Measurements from ENCODE around the gene FOXL2.
"Not testable (repeated sequence)": the region's sequence is repeated elsewhere in the genome, so short reads cannot be mapped to it uniquely, and the experiment has no call there.

FOXL2 gene

GRCh38 chr3:138933068-138933668 lies 13.8 kb downstream of the FOXL2 start:
- no peak for DNase-seq (ENCODE audit: low spot score)

DNA sequence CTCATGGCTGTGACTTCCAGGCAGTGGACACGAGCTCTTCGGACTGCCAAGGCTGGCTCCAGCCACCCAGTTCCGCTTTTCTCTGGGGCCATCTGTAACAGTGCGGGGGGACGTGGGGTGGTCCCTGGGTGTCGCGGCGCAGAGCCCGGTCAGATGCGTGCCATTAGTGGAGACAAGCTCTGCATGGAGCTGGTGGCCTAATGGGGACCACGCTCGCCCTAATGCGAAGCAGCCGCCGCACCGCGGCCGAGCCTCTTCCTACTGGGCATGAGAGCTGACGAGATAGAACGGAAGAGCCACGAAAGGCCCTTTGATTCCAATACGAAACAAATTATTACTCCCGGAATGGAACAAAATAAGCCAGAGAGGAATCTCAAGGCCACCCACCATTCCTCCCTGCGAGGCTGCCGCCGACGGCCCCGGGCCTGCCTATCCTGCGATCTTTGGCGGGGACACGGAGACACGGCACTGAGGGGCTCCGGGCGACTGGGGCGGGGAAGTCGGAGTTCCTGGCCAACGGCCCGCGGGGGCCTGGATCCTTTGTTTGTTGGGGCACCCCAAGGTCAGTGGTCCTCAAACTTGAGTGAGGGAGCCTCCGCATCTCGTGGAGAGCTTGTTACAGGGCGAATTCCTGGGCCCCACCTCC lies 18.1 kb downstream of the FOXL2 start:
- DNase-seq (ENCODE audit: low spot score), result no peak

- peak; percentile 89 for DNase-seq (ENCODE audit: low spot score)
These were observed 23.4 kb downstream of the FOXL2 start for GRCh38 chr3:138923531-138923994.

DNA sequence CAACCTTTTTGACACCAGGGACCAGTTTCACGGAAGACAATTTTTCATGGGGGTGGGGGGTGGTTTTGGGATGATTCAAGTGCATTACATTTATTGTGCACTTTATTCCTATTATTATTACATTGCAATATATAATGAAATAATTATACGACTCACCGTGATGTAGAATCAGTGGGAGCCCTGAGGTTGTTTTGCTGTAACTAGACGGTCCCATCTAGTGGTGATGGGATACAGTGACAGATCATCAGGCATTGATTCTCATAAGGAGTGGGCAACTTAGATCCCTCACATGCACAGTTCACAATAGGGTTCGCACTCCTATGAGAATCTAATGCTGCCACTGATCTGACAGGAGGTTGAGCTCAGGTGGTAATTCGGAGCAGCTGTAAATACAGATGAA lies 24.5 kb downstream of the FOXL2 start:
- DNase-seq (ENCODE audit: low spot score), result not testable (repeated sequence)

DNA sequence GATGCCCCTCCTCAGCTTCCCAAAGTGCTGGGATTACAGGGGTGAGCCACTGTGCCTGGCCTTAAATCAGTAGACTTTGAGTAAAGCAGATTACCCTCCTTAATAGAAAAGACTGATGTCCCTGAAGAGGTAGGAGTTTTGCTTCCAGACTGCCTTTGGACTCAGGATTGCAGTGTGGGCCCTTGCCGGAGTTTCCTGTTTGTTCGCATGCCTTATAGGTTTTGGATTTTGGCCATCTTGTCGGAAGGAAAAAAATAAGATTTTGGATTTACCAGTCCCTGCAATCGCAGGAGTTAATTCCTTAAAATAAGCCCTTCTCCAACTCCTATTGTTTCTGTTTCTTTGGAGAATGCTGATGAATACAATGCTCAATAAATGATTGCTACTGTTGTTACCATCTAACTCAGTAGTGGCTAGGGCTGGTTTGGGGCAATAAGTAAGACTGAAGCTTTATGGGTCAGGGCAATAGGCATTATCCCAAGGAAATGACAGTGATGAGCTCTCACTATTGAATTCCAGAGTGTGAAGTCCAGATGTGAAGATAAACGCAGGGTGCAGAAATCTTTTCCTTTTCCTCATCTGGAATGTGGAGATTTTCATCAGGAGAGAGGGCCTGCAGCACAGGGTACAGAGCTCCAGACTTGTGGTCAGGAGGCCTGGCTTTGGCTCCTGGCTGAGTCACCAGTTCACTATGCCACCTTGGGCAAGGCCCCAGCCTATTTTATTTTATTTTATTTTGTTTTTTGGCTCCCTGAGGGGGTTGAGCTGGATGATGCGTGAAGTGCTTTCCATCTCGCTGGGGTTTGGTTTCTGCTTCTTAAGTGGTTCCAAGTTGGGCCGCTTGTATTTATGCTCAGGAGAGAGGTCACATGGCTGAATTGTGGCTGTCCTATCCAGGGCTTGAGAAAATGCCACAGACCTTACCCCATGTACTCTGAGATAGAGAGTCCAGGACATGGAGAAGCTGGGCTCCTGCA lies 25.3 kb downstream of the FOXL2 start:
- no peak for DNase-seq (ENCODE audit: low spot score)

GRCh38 chr3:138919325-138919724 lies 27.6 kb downstream of the FOXL2 start:
- no peak for DNase-seq (ENCODE audit: low spot score)

GRCh38 chr3:138916824-138917223 lies 30.1 kb downstream of the FOXL2 start:
- DNase-seq (ENCODE audit: low spot score), result no peak

DNA sequence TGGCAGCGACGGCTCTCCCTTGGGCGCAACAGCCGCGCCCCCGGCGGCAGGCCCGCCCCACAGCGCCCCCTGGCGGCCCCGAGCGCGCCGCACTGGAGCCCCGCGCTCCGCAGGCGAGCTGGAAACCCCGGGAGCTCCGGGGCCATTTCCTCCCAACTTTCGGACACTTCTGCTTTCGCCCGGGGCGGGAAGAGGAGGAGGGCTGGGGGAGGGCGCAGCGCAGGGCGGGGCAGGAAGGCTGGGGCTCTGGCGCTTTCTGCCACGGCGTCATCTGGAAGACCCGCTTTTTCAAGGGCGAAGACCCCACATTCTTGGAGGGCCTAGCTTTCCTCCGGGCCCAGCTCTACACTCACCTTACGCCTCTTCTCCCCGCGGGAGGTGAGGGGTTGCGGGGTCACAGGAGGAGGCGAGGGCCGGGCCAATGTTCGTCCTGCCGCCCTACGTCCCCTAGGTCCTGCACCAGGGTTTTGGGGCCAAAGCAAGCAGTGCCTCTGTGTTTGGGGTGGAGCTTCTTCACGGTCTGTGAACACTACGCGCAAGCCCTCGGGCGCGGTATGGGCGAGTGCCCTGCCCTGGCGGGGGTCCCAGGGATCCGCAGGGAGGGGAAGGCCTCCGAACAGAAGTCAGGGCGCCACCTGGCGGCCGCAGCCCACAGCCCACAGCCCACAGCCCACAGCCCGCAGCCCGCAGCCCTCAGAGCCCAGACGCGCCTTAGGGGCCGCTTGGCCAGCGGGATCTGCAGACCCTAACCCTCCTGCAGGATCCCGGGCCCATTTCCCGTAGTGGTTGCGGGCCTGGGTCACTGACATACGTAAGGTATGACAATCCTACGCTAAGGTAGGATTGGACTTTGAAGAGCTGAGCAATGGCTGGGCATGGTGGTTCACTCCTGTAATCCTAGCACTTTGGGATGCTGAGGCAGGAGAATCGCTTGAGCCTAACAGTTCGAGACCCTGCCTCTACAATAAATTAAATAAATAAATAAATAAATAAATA lies 31.1 kb downstream of the FOXL2 start:
- DNase-seq (ENCODE audit: low spot score), result peak; percentile 97

- peak; percentile 47 for DNase-seq (ENCODE audit: low spot score)
These were observed 32.0 kb downstream of the FOXL2 start for GRCh38 chr3:138914870-138915502.

GRCh38 chr3:138913766-138914165 lies 33.2 kb downstream of the FOXL2 start:
- DNase-seq (ENCODE audit: low spot score), result no peak

GRCh38 chr3:138912237-138912636 lies 34.7 kb downstream of the FOXL2 start:
- DNase-seq (ENCODE audit: low spot score), result no peak

- DNase-seq (ENCODE audit: low spot score), result no peak
These were observed 35.3 kb downstream of the FOXL2 start for GRCh38 chr3:138911621-138912020.

- no peak for DNase-seq (ENCODE audit: low spot score)
These were observed 37.0 kb downstream of the FOXL2 start for GRCh38 chr3:138909904-138910303.

DNA sequence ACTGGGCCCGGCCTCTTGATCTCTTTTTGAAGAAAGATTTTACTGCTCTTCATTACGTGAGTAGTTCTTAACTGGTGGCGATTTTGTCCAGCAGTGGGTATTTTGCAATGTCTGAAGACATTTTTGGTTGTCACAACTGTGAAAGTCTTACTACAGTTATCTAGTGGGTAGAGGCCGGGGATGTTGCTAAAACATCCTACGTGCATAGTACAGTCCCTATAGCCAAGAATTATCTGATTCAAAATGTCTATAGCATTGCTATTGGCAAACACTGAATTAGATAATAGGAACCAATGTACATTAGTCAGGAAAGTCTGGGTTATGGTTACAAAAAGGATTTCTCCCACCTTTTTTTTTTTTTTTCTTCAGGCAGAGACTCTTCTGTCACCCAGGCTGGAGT lies 38.1 kb downstream of the FOXL2 start:
- DNase-seq (ENCODE audit: low spot score), result no peak

- DNase-seq (ENCODE audit: low spot score), result no peak
These were observed 39.4 kb downstream of the FOXL2 start for GRCh38 chr3:138907539-138907938.

GRCh38 chr3:138902171-138902570 lies 44.8 kb downstream of the FOXL2 start:
- no peak for DNase-seq (ENCODE audit: low spot score)

DNA sequence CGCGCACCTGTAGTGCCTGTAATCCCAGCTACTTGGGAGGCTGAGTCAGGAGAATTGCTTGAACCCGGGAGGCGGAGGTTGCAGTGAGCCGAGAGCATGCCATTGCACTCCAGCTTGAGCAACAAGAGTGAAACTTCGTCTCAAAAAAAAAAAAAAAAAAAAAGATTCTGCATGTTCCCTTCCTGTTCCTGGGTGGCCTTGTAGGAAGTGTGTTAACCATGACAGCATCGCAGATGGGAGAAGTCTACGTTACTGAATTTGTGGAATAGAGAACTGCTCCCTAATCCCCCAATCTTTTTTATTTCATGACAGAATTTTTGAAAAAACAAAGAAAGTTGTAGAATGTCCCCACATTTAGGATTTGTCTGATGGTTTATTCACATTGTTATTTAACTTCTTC lies 45.4 kb downstream of the FOXL2 start:
- no peak for DNase-seq (ENCODE audit: low spot score)

GRCh38 chr3:138899351-138899991 lies 47.5 kb downstream of the FOXL2 start:
- DNase-seq (ENCODE audit: low spot score), result no peak

DNA sequence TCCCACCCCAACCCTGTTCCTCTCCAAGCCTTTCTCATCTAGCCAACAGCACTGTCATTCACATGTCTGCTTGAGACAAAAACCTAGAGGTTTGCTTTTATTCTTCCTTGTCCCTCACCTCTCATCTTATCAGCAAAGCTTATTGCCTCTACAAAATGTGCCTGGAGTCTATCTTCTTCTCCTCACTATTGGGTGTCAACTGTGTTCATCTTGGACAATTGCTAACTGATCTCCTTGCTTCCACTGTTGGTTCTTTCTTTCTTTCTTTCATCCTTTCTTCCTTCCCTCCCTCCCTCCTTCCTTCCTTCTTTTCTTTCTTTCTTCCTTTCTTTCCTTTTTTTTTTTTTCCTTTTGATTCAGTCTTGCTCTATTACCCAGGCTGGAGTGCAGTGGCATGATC lies 48.2 kb downstream of the FOXL2 start:
- DNase-seq (ENCODE audit: low spot score), result no peak

- no peak for DNase-seq (ENCODE audit: low spot score)
These were observed 48.6 kb downstream of the FOXL2 start for GRCh38 chr3:138898301-138898700.

All from ecto neural progenitor cell (in vitro differentiated cells).